OCI-LY1 (cell line): Measurements from ENCODE around the gene PABPC1L.

Source experiments
- H2AFZ ChIP-seq: fragments of 200-600 bp; sonication (generic), shearing (Covaris generic); 2 replicates; pipeline ENCODE4 v1.6.0; 2014; ENCODE audit warnings: antibody characterized with exemption, mild to moderate bottlenecking, low read length
- H3F3A ChIP-seq: fragments of 200-600 bp; sonication (generic), shearing (Covaris generic); 2 replicates; pipeline ENCODE4 v1.6.0; 2014; ENCODE audit warnings: mild to moderate bottlenecking, antibody characterized with exemption, low read length, moderate library complexity; ENCODE audit not compliant: insufficient read depth
- H3K27ac ChIP-seq: fragments of 200-600 bp; sonication (generic); 2 replicates; pipeline ENCODE4 v1.5.1; 2014; ENCODE audit warnings: low read length, mixed run types, mild to moderate bottlenecking, low read depth; ENCODE audit not compliant: poor library complexity, severe bottlenecking
- H3K27me3 ChIP-seq: fragments of 200-600 bp; sonication (generic); 2 replicates; pipeline ENCODE4 v1.6.0; 2014; ENCODE audit warnings: antibody characterized with exemption, mild to moderate bottlenecking, low read length, moderate library complexity; ENCODE audit not compliant: insufficient read depth
- H3K36me3 ChIP-seq: fragments of 200-600 bp; sonication (generic); 2 replicates; pipeline ENCODE4 v1.6.1; 2014; ENCODE audit warnings: mild to moderate bottlenecking, antibody characterized with exemption, low read length, moderate library complexity, mixed read lengths; ENCODE audit not compliant: insufficient read depth
- H3K4me1 ChIP-seq: fragments of 200-600 bp; sonication (generic); 2 replicates; pipeline ENCODE4 v1.5.1; 2014; ENCODE audit warnings: mild to moderate bottlenecking, low read length, moderate library complexity; ENCODE audit not compliant: insufficient read depth, severe bottlenecking
- H3K4me2 ChIP-seq: fragments of 200-600 bp; sonication (generic), shearing (Covaris generic); 2 replicates; pipeline ENCODE4 v1.6.1; 2014; ENCODE audit warnings: low read length
- H3K4me3 ChIP-seq: fragments of 200-600 bp; sonication (generic); 2 replicates; pipeline ENCODE4 v1.5.1; 2014; ENCODE audit warnings: low read length, low read depth, mild to moderate bottlenecking, mixed read lengths; ENCODE audit not compliant: poor library complexity, severe bottlenecking
- H3K79me2 ChIP-seq: fragments of 200-600 bp; shearing (Covaris generic); 2 replicates; pipeline ENCODE4 v1.6.1; 2016; ENCODE audit warnings: mixed run types, low read length, mixed read lengths; ENCODE audit not compliant: insufficient read depth
- H3K9ac ChIP-seq: fragments of 200-600 bp; sonication (generic), shearing (Covaris generic); 2 replicates; pipeline ENCODE4 v1.6.1; 2014; ENCODE audit warnings: mild to moderate bottlenecking, low read length, mixed read lengths
- H3K9me2 ChIP-seq: fragments of 200-600 bp; sonication (generic), shearing (Covaris generic); 2 replicates; pipeline ENCODE4 v1.6.1; 2014; ENCODE audit warnings: low read depth, mild to moderate bottlenecking, low read length, mixed read lengths
- H3K9me3 ChIP-seq: fragments of 200-600 bp; shearing (Covaris generic); 2 replicates; pipeline ENCODE4 v1.6.1; 2014; ENCODE audit warnings: low read length, mixed read lengths
- H4K20me1 ChIP-seq: fragments of 200-600 bp; sonication (generic), shearing (Covaris generic); 2 replicates; pipeline ENCODE4 v1.6.0; 2016; ENCODE audit warnings: mild to moderate bottlenecking, low read length; ENCODE audit not compliant: insufficient read depth
- EZH2 ChIP-seq: fragments of 200-600 bp; sonication (generic), shearing (Covaris generic); IDR thresholded peaks from 2 replicates; pipeline ENCODE4 v1.8.0; 2017; ENCODE audit warnings: borderline replicate concordance, mixed run types, mild to moderate bottlenecking, antibody characterized with exemption, low read length, moderate library complexity, mixed read lengths
- TF ChIP-seq, protein P1 (sequence below): fragments of 200-600 bp; sonication (generic), shearing (Covaris generic); IDR thresholded peaks from 2 replicates; pipeline ENCODE4 v1.5.1; 2017; ENCODE audit warnings: mild to moderate bottlenecking, antibody characterized with exemption, low read length, moderate library complexity, mixed read lengths

PABPC1L gene

DNA sequence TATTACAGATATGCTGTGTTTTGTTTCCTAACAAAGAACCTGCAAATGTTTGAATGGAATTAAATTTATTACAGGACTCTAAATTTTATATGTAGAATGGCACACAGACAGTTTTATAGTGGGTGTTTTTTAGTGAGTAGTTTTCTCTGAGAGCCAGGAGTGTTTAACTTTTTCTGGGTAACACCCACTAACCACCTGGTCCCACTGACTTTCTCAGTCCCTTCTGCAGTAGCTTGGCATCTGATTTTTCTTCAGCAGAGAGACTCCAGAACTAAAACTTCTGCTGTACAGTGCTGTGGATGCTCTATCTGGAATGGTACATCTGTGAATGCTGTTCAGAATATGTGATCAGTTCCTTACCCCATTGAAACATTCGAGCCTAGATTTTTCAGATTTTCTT lies 18.0 kb upstream of the PABPC1L start:
- H3K27me3 ChIP-seq, result no peaks in the 10 kb centered on the region
- peaks cover 40% of the 10 kb centered on the region for H3K4me1 ChIP-seq
- peaks cover 68% of the 10 kb centered on the region for H3K36me3 ChIP-seq
- no peaks in the 10 kb centered on the region for H3K9me3 ChIP-seq
- H3K79me2 ChIP-seq, result peaks cover 99% of the 10 kb centered on the region
- no peak overlapping the region for H3K9ac ChIP-seq
- TF ChIP-seq EZH2, result no peak
- TF ChIP-seq, protein P1, sequence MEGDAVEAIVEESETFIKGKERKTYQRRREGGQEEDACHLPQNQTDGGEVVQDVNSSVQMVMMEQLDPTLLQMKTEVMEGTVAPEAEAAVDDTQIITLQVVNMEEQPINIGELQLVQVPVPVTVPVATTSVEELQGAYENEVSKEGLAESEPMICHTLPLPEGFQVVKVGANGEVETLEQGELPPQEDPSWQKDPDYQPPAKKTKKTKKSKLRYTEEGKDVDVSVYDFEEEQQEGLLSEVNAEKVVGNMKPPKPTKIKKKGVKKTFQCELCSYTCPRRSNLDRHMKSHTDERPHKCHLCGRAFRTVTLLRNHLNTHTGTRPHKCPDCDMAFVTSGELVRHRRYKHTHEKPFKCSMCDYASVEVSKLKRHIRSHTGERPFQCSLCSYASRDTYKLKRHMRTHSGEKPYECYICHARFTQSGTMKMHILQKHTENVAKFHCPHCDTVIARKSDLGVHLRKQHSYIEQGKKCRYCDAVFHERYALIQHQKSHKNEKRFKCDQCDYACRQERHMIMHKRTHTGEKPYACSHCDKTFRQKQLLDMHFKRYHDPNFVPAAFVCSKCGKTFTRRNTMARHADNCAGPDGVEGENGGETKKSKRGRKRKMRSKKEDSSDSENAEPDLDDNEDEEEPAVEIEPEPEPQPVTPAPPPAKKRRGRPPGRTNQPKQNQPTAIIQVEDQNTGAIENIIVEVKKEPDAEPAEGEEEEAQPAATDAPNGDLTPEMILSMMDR, result no peak
- H3K4me2 ChIP-seq, result no peak overlapping the region
- H3K27ac ChIP-seq, result no peak overlapping the region
- H3K4me3 ChIP-seq, result no peak overlapping the region
- H4K20me1 ChIP-seq, result peaks cover 7% of the 10 kb centered on the region; the same call in 1 of the 2 replicates
- H3F3A ChIP-seq, result no peaks in the 10 kb centered on the region
- H3K9me2 ChIP-seq, result no peaks in the 10 kb centered on the region
- H2AFZ ChIP-seq, result no peak overlapping the region

DNA sequence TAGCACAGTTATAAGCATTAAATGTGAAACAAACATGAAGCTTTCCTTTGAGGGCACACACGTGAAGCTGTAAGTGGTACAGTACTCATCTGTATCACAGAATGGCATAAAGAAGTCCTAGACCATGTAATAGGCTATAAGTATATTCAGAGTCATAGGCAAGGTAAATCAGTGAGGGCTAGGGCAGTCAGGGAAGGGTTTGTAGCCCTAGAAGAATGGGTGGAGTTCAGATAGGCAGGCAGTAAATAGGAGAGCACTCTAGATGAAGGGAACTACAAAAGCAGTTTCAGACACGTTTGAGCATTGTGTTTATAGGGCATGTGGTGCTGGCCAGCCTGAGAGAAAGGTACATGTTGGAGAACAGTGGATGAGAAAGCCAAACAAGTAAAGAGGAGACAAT lies 14.9 kb upstream of the PABPC1L start:
- peaks cover 64% of the 10 kb centered on the region for H3K36me3 ChIP-seq
- H3K4me1 ChIP-seq, result peaks cover 15% of the 10 kb centered on the region
- H3K9me3 ChIP-seq, result no peaks in the 10 kb centered on the region
- no peak overlapping the region for H3K4me3 ChIP-seq
- no peak overlapping the region for H3K27ac ChIP-seq
- no peaks in the 10 kb centered on the region for H3F3A ChIP-seq
- no peak overlapping the region for H3K4me2 ChIP-seq
- no peak overlapping the region for H2AFZ ChIP-seq
- no peaks in the 10 kb centered on the region for H3K27me3 ChIP-seq
- TF ChIP-seq EZH2, result no peak
- TF ChIP-seq, protein P1, result no peak
- H3K9me2 ChIP-seq, result no peaks in the 10 kb centered on the region
- H3K79me2 ChIP-seq, result peaks cover 99% of the 10 kb centered on the region
- H3K9ac ChIP-seq, result no peak overlapping the region
- peaks cover 10% of the 10 kb centered on the region; the same call in 1 of the 2 replicates for H4K20me1 ChIP-seq

DNA sequence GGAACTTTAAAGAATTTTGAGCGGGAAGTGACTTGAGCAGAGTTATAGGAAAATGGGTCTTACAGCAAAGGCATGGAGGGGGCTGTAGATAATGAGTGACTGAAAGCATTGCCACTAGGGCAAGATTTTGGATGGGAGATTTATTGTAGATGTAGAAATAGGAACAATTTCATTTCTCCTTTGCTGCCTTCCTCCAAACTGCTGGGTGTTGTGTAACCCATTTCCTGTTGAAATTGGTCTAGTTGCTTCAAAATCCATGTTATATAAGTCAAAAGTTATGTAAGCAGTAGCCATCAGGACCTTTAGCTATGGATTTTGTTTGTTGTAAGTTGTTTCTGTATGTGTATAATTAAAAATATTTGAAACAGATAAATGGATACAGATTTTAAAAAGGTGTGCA lies 13.3 kb upstream of the PABPC1L start:
- TF ChIP-seq, protein P1, result no peak
- no peaks in the 10 kb centered on the region for H3F3A ChIP-seq
- peaks cover 67% of the 10 kb centered on the region for H3K36me3 ChIP-seq
- H3K4me2 ChIP-seq, result no peak overlapping the region
- no peaks in the 10 kb centered on the region for H3K27me3 ChIP-seq
- no peak overlapping the region for H3K4me3 ChIP-seq
- H3K9me2 ChIP-seq, result no peaks in the 10 kb centered on the region
- no peak overlapping the region for H3K9ac ChIP-seq
- no peak overlapping the region for H2AFZ ChIP-seq
- H3K9me3 ChIP-seq, result no peaks in the 10 kb centered on the region
- peaks cover 10% of the 10 kb centered on the region; the same call in 1 of the 2 replicates for H4K20me1 ChIP-seq
- no peak overlapping the region for H3K27ac ChIP-seq
- peaks cover 95% of the 10 kb centered on the region for H3K79me2 ChIP-seq
- H3K4me1 ChIP-seq, result peaks cover 13% of the 10 kb centered on the region
